Heart right ventricle (tissue), 16 donors: ENCODE results near the gene ANKS1B. TPM values are rescaled to one million over a fixed set of nuclear protein-coding genes. Genes with fewer than 3 reads are reported as not detected.

Source experiments
- ATAC-seq, 8 donors: fragments of 200-7000 bp; cut with Tn5 transposase; one replicate each; pipeline ENCODE4 v1.9.1; 2020; ENCODE audit warnings: mild to moderate bottlenecking in 8 of 8, moderate library complexity in 8 of 8, moderate number of reproducible peaks in 1 of 8
- DNase-seq, 2 donors: peaks; one replicate each; pipeline ENCODE4 v3.0.0-alpha.2; 2020
- H3K27ac ChIP-seq, 10 donors: fragments of 200-600 bp; sonication (generic) in 2 of 10; one replicate each; pipeline versions ENCODE4 v1.5.0 to v1.8.0; 2020 to 2022; ENCODE audit warnings: mild to moderate bottlenecking in 3 of 10
- H3K27me3 ChIP-seq, 7 donors: fragments of 200-600 bp; one replicate each; pipeline ENCODE4 v1.8.0; 2021 to 2022; ENCODE audit warnings: mild to moderate bottlenecking in 2 of 7
- H3K36me3 ChIP-seq, 9 donors: fragments of 200-600 bp; sonication (generic) in 1 of 9; one replicate each; pipeline versions ENCODE4 v1.5.0 to v1.8.0; 2020 to 2022; ENCODE audit warnings: mild to moderate bottlenecking in 2 of 9
- H3K4me1 ChIP-seq, 9 donors: fragments of 200-600 bp; sonication (generic) in 1 of 9; one replicate each; pipeline versions ENCODE4 v1.5.0 to v1.8.0; 2020 to 2022; ENCODE audit warnings: mild to moderate bottlenecking in 4 of 9
- H3K4me3 ChIP-seq, 10 donors: fragments of 200-600 bp; sonication (generic) in 2 of 10; one replicate each; pipeline versions ENCODE4 v1.5.0 to v1.8.0; 2020 to 2022; ENCODE audit warnings: mild to moderate bottlenecking in 7 of 10, moderate library complexity in 2 of 10
- H3K9me3 ChIP-seq, 11 donors: fragments of 200-600 bp in 10 of 11; sonication (generic) in 2 of 11; one replicate each; pipeline versions ENCODE4 v1.5.0 to v1.8.0; 2013 to 2022; ENCODE audit warnings: mild to moderate bottlenecking in 2 of 11, control low read depth in 1 of 11, moderate library complexity in 1 of 11
- CTCF ChIP-seq, 9 donors: fragments of 200-600 bp; sonication (generic) in 2 of 9; IDR thresholded peaks; one replicate each; pipeline versions ENCODE4 v1.5.0 to v1.8.0; 2021 to 2022; ENCODE audit warnings: antibody characterized with exemption in 9 of 9, mild to moderate bottlenecking in 5 of 9, moderate library complexity in 1 of 9
- WGBS, 2 donors: extraction: QIAGEN DNeasy Blood & Tissue Kit; methylation state at CpG; one replicate each; pipeline ENCODE4 v1.1.7; 2013; ENCODE audit warnings: inconsistent platforms in 1 of 2; 5-methylcytosine and 5-hydroxymethylcytosine counted together
- intact Hi-C, 10 donors: fragments of 100-400 bp; cut with DNase I; formaldehyde crosslinking; loops; one replicate each; pipeline versions ENCODE4 v1.11.1 to v1.14.2; 2022
- polyA plus RNA-seq, 2 donors: library from polyadenylated mRNA; stranded (reverse); fragments of 200-250 nt; gene quantifications; one replicate each; pipeline ENCODE4 v1.2.3, GENCODE V29; 2013
- total RNA-seq, 10 donors: library from RNA; stranded (reverse); fragmentation: NEBNext Ultra II Directional in 3 of 10; extraction: Animal tissue kit (Norgen Biotek cat#: 25700) in 3 of 10; gene quantifications; one replicate each; pipeline versions ENCODE4 v1.2.1 to v1.2.4, GENCODE V29; 2021 to 2023
- donor health status: Arrhythmogenic right ventricular cardiomyopathy.
- donor health status: ischemic (EF 13 %, LVEDD 7.1; RV severe dilation, severe dysfunction).
- donor health status: healthy with polysubstance abuse.
- donor health status: DM: no; HTN: yes; CAD: no.
- donor health status: DM: no; HTN: no; CAD: no.
- donor health status: ischemic (EF 25% LVEDD 6.9; RV normal size, moderate dysfunction).
- donor health status: ischemic (EF 25% LVEDD 5.7; RV mildly dilated, moderate dysfunction).
- donor health status: healthy.
- donor health status: DM: yes; HTN: yes; CAD: no.
- donor health status: Ischemic cardiomyopathy.
- donor health status: ischemic (EF 35%, LVEDD 5.7; RV mildly dilated, moderate dysfunction).
- donor health status: nonischemic (EF 11% LVEDD 7.7; RV severe dilation, severe dysfunction).
- donor health status: DM: yes; HTN: yes; CAD: no.
- donor health status: PGD.
- donor health status: ischemic (EF 29% LVEDD 5.4; RV normal size, mild dysfunction).
- donor health status: nonischemic (EF 23%, LVEDD 6.1; RV moderate dilation, normal function).

ANKS1B gene
- total and polyA plus RNA-seq, 12 donors: 0.58 to 4.8 (median 1.8) TPM

GRCh38 chr12:99695050-99695449, 289.7 kb downstream of the ANKS1B start:
- Histone ChIP-seq H3K4me1 (no peaks in the 10 kb centered on the region), H3K27ac (no peak overlapping the region), H3K27me3 (no peaks in the 10 kb centered on the region), H3K36me3 (no peaks in the 10 kb centered on the region), H3K9me3 (peaks cover 0 to 12% (median 0%) of the 10 kb centered on the region in 11 donors), H3K4me3 (no peak overlapping the region)
- ATAC-seq: no peak
- no peak for DNase-seq
- WGBS, 2 donors: 43 to 55% methylated on average over 2 of the region's 2 CpGs
- intact Hi-C loops: no loop called here
- no peak for TF ChIP-seq CTCF (IDR thresholded peaks at IDR 0.05)

GRCh38 chr12:99686142-99686541, 298.6 kb downstream of the ANKS1B start:
- Histone ChIP-seq H3K9me3 (peaks cover 0 to 58% (median 8%) of the 10 kb centered on the region in 11 donors), H3K4me3 (no peak overlapping the region), H3K4me1 (no peaks in the 10 kb centered on the region), H3K36me3 (no peaks in the 10 kb centered on the region), H3K27me3 (no peaks in the 10 kb centered on the region), H3K27ac (no peak overlapping the region)
- WGBS, 2 donors: 61 to 66% methylated on average over 1 of the region's 1 CpG
- no peak for TF ChIP-seq CTCF (IDR thresholded peaks at IDR 0.05)
- DNase-seq: no peak
- no peak for ATAC-seq
- intact Hi-C loops: no loop called here

GRCh38 chr12:99680276-99680675, 304.5 kb downstream of the ANKS1B start:
- intact Hi-C loops: no loop called here
- no peak for TF ChIP-seq CTCF (IDR thresholded peaks at IDR 0.05)
- Histone ChIP-seq H3K27ac (no peak overlapping the region), H3K9me3 (peaks cover 0 to 34% (median 0%) of the 10 kb centered on the region in 11 donors), H3K4me1 (no peaks in the 10 kb centered on the region), H3K27me3 (no peaks in the 10 kb centered on the region), H3K36me3 (no peaks in the 10 kb centered on the region), H3K4me3 (no peak overlapping the region)
- no peak for ATAC-seq
- 60 to 71% methylated on average over 4 of the region's 4 CpGs for WGBS, 2 donors
- no peak for DNase-seq

GRCh38 chr12:99670635-99671034, 314.1 kb downstream of the ANKS1B start:
- Histone ChIP-seq H3K4me1 (no peaks in the 10 kb centered on the region), H3K27me3 (no peaks in the 10 kb centered on the region), H3K9me3 (peaks cover 0 to 39% (median 3%) of the 10 kb centered on the region in 11 donors), H3K27ac (no peak overlapping the region), H3K36me3 (no peaks in the 10 kb centered on the region), H3K4me3 (no peak overlapping the region)
- DNase-seq (no peak), ATAC-seq (no peak)
- TF ChIP-seq CTCF (IDR thresholded peaks at IDR 0.05): no peak
- 66 to 80% methylated on average over 1 of the region's 1 CpG for WGBS, 2 donors
- intact Hi-C loops: no loop called here
